Fibroblast of villous mesenchyme (primary cell): ENCODE results near the gene KRTAP2-3. TPM values are rescaled to one million over a fixed set of nuclear protein-coding genes. Genes with fewer than 3 reads are reported as not detected.
"Not testable (repeated sequence)": the region's sequence is repeated elsewhere in the genome, so short reads cannot be mapped to it uniquely, and the experiment has no call there.

ENCODE experiments used
- DNase-seq: peaks from one replicate; pipeline ENCODE4 v3.0.0-alpha.2; 2010; ENCODE audit warnings: low read depth
- H3K4me3 ChIP-seq: 2 replicates; pipeline ENCODE4 v1.5.1; 2011; ENCODE audit warnings: low read depth, mild to moderate bottlenecking, low read length
- total RNA-seq: library from RNA; depleted of rRNA; stranded (reverse); fragments of >200 nt; gene quantifications from 2 replicates; pipeline ENCODE4 v1.2.3, GENCODE V29; 2012
- TF ChIP-seq, protein P1 (sequence below): IDR thresholded peaks from 2 replicates; pipeline ENCODE4 v1.5.1; 2012; ENCODE audit warnings: low read depth, mild to moderate bottlenecking, low read length; ENCODE audit not compliant: insufficient read depth

Gene KRTAP2-3, protein sequence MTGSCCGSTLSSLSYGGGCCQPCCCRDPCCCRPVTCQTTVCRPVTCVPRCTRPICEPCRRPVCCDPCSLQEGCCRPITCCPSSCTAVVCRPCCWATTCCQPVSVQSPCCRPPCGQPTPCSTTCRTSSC
- total RNA-seq = 0.32 TPM in 1 of 2 replicates, not detected in the other

DNA sequence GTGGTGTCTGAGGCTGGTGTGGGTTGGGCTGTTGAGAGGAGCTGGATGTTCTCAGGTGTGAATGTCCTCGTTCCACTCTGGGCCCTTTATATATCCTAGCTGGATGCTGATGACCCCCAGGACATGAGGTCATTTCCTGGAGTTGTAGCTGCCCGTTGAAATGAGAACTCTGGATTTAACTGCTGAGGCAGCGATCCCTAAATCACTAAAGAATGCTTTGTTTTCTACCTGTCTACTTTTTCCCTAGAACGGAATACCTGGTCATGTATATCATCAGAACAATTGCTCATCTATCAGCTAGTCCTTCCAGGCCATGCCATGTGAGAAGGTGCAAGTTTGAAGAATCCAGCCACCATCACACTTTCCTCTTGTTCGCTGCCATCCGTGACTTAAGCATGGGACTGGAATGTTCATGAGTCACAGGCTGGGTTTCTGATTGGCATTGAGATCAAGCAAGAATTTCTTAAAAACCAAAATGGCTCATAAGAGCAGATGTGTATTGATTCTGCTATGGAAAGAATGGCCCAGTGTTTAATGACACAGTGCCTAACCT, at the start of gene KRTAP2-3:
TSS of gene KRTAP2-3 (minus strand) at position 63 of the 553 bp plus-strand sequence. CDS start 64 bp downstream, outside the sequence.
- TF ChIP-seq, protein P1, sequence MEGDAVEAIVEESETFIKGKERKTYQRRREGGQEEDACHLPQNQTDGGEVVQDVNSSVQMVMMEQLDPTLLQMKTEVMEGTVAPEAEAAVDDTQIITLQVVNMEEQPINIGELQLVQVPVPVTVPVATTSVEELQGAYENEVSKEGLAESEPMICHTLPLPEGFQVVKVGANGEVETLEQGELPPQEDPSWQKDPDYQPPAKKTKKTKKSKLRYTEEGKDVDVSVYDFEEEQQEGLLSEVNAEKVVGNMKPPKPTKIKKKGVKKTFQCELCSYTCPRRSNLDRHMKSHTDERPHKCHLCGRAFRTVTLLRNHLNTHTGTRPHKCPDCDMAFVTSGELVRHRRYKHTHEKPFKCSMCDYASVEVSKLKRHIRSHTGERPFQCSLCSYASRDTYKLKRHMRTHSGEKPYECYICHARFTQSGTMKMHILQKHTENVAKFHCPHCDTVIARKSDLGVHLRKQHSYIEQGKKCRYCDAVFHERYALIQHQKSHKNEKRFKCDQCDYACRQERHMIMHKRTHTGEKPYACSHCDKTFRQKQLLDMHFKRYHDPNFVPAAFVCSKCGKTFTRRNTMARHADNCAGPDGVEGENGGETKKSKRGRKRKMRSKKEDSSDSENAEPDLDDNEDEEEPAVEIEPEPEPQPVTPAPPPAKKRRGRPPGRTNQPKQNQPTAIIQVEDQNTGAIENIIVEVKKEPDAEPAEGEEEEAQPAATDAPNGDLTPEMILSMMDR = no peak

DNA sequence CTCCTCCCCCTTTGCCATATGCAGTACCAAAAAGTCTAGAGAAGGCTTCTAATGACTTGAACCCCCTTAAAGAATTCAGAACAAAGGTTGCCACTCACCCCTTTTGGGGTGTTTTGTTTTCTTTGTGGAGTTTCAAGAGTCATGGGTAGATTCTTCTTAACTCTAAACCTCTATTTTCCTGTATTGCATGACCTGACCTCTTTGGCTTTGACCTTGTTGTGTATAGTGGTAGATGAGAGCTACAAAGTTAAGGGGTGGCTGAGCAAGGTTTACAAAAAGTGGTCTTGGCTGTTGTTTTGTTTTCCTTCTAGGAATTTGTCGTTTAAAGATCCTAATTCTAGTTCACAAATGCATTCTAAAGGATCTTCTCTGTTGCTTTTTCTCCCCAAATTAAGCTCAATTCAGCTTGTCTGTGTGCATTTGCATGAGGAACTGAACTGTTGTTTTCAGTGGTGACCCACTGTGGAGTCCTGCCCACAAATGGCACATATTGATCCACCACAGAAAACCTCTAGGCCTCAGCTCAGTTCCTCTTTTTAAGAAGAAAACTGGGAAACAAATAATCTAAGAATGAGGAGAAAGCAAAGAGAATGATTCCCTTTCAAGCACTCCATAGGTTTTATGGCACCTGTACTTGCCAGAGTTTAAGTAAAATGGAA, 48.9 kb upstream of the KRTAP2-3 start:
- H3K4me3 ChIP-seq, DNase-seq: not testable (repeated sequence)

More for the DNA sequence above, at the start of gene KRTAP2-3:
- DNase-seq = peak; percentile 73
- H3K4me3 ChIP-seq = no peak within 1 kb of the TSS

DNA sequence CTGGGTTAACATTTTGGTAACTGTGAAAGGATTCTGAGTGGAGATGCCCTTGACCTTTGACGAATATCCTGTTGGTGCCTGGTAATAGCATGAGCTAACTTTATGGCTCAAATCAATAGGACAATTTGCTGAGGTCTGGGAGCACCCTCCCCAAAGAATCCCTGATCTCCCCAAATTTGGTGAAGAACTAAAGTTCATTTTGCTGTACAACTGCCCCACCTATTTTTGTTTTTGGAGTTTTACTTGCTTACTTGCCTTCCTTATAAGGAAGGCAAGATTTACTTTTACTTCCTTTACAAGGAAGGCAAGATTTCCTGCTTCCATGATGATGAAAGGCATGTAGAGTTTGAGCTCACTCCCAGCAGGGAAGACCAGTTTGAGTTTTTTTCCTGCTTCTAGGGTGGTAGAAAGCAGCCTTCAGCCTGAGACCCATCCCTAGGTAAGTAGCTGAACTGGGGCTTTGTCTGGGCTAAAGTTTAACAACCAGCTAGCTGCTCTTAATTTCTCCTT, 48.1 kb upstream of the KRTAP2-3 start:
- no peak for DNase-seq
- H3K4me3 ChIP-seq = no peak overlapping the region
- TF ChIP-seq, protein P1 = no peak

DNA sequence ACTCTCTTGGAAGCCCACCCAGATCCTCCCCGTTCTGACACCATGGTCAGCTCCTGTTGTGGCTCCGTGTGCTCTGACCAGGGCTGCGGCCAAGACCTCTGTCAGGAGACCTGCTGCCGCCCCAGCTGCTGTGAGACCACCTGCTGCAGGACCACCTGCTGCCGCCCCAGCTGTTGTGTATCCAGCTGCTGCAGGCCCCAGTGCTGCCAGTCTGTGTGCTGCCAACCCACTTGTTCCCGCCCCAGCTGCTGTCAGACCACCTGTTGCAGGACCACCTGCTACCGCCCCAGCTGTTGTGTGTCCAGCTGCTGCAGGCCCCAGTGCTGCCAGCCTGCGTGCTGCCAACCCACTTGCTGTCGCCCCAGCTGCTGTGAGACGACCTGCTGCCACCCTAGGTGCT, 45.4 kb upstream of the KRTAP2-3 start, which contains the start of gene KRTAP4-9:
TSS of gene KRTAP4-9 (plus strand) at position 43 of the 400 bp plus-strand sequence. CDS start at position 43, 0 bp downstream.
- not testable (repeated sequence) for DNase-seq, H3K4me3 ChIP-seq

DNA sequence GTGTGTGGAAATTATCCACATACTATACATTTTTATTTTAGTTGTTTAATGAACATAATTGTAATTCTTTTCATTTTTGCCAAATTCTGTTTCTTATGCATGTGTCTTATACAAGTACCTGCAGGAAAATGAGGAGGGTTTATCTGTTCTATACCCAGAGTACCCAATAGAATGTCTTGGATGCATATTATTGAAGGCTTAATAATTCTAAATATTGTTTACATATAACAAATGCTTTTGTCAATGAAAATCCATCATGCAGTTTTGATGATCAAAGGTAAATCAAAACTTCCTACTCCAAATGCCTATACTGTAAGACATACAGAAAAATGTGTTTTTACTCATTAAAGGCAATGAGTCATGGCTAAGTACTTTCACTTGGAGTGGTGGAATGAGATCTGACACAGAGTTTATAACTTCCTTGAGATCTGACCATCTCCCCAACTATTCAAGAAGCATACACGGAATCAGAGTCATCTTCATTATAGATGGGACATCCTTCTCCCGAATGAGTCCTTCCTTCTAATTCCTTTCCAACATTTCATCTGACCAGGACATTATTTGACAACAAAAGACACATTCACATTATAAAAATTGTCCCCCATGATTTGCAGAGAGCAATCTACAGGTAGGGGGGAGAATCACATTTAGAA, 44.6 kb upstream of the KRTAP2-3 start:
- not testable (repeated sequence) for H3K4me3 ChIP-seq, DNase-seq

DNA sequence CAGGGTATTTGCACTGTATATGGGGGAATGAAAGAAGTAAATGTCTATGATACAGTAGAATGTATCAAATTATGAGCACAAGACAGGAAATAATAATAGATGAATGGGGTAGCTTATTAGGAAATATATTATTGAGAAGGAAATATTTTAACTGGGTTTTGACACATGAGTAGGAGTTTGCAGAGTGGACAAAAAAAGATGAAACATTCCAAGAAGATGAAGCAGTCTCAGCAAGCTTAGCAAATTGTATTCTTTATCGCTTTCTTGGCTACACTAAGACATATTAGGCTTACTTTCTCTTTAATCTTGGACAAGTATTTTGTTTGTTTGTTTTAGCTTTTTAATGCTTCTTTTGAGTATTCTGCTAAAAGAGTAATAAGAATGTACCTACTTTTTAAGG, 44.0 kb upstream of the KRTAP2-3 start:
- no peak overlapping the region for H3K4me3 ChIP-seq
- TF ChIP-seq, protein P1 = no peak
- DNase-seq = no peak

DNA sequence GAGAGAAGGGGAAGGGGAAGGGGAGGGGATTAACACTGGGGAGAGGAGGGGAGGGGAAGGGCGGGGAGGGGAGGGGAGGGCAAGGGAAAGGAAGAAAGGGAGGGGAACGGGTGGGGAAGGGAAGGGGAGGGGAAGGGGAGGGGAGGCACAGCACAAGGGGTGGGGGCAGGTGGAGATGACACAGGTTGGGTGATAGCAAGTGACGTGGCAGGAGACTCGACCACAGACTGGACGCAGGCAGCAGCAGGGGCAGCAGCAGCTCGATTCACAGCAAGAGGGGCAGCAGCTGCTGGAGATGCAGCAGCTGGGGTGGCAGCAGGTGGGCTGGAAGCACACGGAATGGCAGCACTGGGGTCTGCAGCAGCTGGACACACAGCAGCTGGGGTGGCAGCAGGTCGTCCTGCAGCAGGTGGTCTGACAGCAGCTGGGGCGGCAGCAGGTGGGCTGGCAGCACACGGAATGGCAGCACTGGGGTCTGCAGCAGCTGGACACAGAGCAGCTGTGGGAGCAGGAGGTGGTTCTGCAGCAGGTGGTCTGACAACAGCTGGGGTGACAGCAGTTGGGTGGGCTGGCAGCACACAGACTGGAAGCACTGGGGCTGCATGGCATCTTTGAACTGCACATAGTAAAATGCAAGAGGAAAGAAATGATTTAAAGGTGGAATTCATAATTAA, 41.8 kb upstream of the KRTAP2-3 start, which contains the start of gene KRTAP4-16:
TSS of gene KRTAP4-16 (minus strand) at position 624 of the 674 bp plus-strand sequence. CDS start at position 624, 0 bp downstream.
- TF ChIP-seq, protein P1 = no peak
- no peak within 1 kb of the TSS for H3K4me3 ChIP-seq
- DNase-seq = no peak

DNA sequence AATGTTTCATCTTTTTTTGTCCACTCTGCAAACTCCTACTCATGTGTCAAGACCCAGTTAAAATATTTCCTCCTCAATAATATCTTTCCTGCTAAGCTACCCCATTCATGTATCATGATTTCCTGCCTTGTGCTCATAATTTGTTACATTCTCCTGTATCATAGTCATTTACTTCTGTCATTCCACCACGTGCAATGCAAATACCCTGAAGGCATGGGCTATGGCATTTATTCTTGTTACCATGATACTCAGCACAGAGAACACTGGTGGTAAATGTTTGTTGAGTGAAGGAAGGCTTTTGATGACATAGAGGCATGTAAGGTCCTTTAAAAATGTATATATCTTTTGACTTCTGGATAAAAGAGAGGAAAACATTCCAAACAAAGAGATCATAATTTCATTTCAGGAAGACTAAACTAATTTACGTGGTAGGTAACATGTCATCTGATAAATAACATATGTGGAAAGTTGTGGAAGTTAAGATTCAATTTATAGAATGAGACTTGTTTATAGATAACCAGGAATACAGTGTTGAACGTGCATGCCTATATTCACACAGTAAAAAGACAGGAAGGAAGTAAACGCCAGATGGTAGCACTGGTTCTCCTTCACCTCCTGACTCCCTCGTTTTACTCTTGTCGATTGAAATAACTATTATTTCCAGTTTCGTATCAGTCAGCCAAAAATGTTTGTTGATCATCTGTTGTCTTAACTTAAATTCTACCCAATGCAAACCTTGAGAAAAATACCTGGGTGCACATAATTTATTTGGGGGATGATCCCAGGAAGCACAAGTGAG, 40.0 kb upstream of the KRTAP2-3 start:
- DNase-seq = peak; percentile 8
- not testable (repeated sequence) for H3K4me3 ChIP-seq
